Suprapubic skin (tissue), 3 donors: ENCODE data around the gene DMXL1.

Experiments used
- POLR2AphosphoS5 ChIP-seq, 3 donors: sonication (generic); formaldehyde crosslinking; IDR thresholded peaks; one replicate each; pipeline ENCODE4 v1.6.1; 2017; ENCODE audit warnings: antibody characterized with exemption in 3 of 3
- TF ChIP-seq, protein P1 (sequence below), 2 donors: fragments of 200-600 bp in 1 of 2; fragments of 450-650 bp in 1 of 2; sonication (generic) in 1 of 2; IDR thresholded peaks; one replicate each; pipeline ENCODE4 v1.5.1; 2016 to 2019; ENCODE audit warnings: antibody characterized with exemption in 2 of 2, mild to moderate bottlenecking in 1 of 2, moderate library complexity in 1 of 2

GRCh38 chr5:119117237-119117636 lies 46.4 kb downstream of the DMXL1 start:
- TF ChIP-seq, protein P1, sequence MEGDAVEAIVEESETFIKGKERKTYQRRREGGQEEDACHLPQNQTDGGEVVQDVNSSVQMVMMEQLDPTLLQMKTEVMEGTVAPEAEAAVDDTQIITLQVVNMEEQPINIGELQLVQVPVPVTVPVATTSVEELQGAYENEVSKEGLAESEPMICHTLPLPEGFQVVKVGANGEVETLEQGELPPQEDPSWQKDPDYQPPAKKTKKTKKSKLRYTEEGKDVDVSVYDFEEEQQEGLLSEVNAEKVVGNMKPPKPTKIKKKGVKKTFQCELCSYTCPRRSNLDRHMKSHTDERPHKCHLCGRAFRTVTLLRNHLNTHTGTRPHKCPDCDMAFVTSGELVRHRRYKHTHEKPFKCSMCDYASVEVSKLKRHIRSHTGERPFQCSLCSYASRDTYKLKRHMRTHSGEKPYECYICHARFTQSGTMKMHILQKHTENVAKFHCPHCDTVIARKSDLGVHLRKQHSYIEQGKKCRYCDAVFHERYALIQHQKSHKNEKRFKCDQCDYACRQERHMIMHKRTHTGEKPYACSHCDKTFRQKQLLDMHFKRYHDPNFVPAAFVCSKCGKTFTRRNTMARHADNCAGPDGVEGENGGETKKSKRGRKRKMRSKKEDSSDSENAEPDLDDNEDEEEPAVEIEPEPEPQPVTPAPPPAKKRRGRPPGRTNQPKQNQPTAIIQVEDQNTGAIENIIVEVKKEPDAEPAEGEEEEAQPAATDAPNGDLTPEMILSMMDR (IDR thresholded peaks at IDR 0.05): no peak
- no peak for TF ChIP-seq POLR2AphosphoS5 (IDR thresholded peaks at IDR 0.05)
